HCT116 (cell line): ENCODE measurements around the gene PPFIBP1.

Experiments
- CTCF ChIP-seq, 3 experiments: fragments of 200-600 bp in 1 of 3; sonication (generic) in 1 of 3; IDR thresholded peaks in 2 of 3; conservative IDR thresholded peaks in 1 of 3; 2 replicates each; pipeline ENCODE4 v1.5.1; 2012 to 2017; ENCODE audit warnings: low read depth in 2 of 3, low read length in 2 of 3, antibody characterized with exemption in 1 of 3, borderline replicate concordance in 1 of 3, control low read depth in 1 of 3, mild to moderate bottlenecking in 1 of 3, mixed read lengths in 1 of 3, mixed run types in 1 of 3, moderate library complexity in 1 of 3; ENCODE audit not compliant: insufficient read depth in 1 of 3
- EGR1 ChIP-seq: IDR thresholded peaks from 2 replicates; pipeline ENCODE4 v1.6.1; 2012; ENCODE audit warnings: low read depth
- POLR2AphosphoS5 ChIP-seq: IDR thresholded peaks from 2 replicates; pipeline ENCODE4 v1.6.1; 2011; ENCODE audit warnings: mild to moderate bottlenecking, low read depth, low read length, moderate library complexity

DNA sequence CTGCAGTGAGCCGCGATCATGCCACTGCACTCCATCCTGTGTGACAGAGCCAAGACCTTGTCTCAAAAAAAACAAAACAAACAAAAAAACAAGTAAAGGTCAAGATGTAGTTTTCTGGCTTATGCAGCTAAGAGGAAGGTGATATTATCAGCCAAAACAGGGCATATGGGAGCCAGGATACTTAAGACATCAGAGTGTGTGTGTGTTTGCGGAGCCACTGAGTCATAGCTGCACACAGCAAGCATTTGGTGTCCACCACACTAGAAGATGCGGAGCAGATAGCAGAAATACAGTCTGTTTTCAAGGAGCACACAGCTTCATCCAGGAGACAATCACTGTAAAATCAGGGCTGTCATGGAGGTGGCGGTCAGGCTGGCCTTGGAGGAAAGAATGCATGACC lies 99.6 kb downstream of the PPFIBP1 start:
- TF ChIP-seq EGR1 (no peak), CTCF (IDR thresholded peaks at IDR 0.05 in 2 of 3, conservative IDR thresholded peaks at IDR 0.05 in 1 of 3; ENCODE audit: borderline replicate concordance in 1 of 3, insufficient read depth in 1 of 3, low read depth in 2 of 3, low read length in 2 of 3) (no peak), POLR2AphosphoS5 (no peak)
